ENCODE data around the gene JMJD7.
A peak's percentile ranks its signal among the peaks of the same experiment; 100 is the strongest.

The JMJD7 gene

GRCh38 chr15:41842229-41842628 lies 14.3 kb downstream of the JMJD7 start:
- DNase-seq, result no peak

- no peak for DNase-seq
Observed at GRCh38 chr15:41843571-41843970, 15.7 kb downstream of the JMJD7 start.

GRCh38 chr15:41844814-41845213 lies 16.9 kb downstream of the JMJD7 start:
- no peak for DNase-seq

- no peak for DNase-seq
Observed at GRCh38 chr15:41847206-41847605, 19.3 kb downstream of the JMJD7 start.

GRCh38 chr15:41847981-41848380 lies 20.1 kb downstream of the JMJD7 start:
- DNase-seq, result no peak

- no peak for DNase-seq
Observed at GRCh38 chr15:41848631-41849030, 20.7 kb downstream of the JMJD7 start.

GRCh38 chr15:41849204-41849603 lies 21.3 kb downstream of the JMJD7 start:
- DNase-seq, result no peak

- DNase-seq, result no peak
Observed at GRCh38 chr15:41849861-41850260, 22.0 kb downstream of the JMJD7 start.

GRCh38 chr15:41850482-41851166 lies 22.7 kb downstream of the JMJD7 start:
- DNase-seq, result no peak

GRCh38 chr15:41851167-41851523 lies 23.3 kb downstream of the JMJD7 start:
- no peak for DNase-seq

- DNase-seq, result no peak
Observed at GRCh38 chr15:41851755-41852370, 24.0 kb downstream of the JMJD7 start.

GRCh38 chr15:41852736-41853590 lies 25.1 kb downstream of the JMJD7 start:
- DNase-seq, result no peak

GRCh38 chr15:41853831-41854230 lies 25.9 kb downstream of the JMJD7 start:
- peak in 3 of 58 donors; percentile 8 to 19 (median 17) for DNase-seq

GRCh38 chr15:41854443-41854842 lies 26.6 kb downstream of the JMJD7 start:
- no peak for DNase-seq

- no peak for DNase-seq
Observed at GRCh38 chr15:41855261-41855961, 27.5 kb downstream of the JMJD7 start.

GRCh38 chr15:41856262-41856661 lies 28.4 kb downstream of the JMJD7 start:
- no peak for DNase-seq

GRCh38 chr15:41856716-41857115 lies 28.8 kb downstream of the JMJD7 start:
- no peak for DNase-seq

GRCh38 chr15:41857316-41857715 lies 29.4 kb downstream of the JMJD7 start:
- no peak for DNase-seq

- no peak for DNase-seq
Observed at GRCh38 chr15:41858756-41859155, 30.9 kb downstream of the JMJD7 start.

GRCh38 chr15:41860049-41860828 lies 32.3 kb downstream of the JMJD7 start:
- DNase-seq, result no peak
